Left lung (tissue), 10 donors: ENCODE results near the gene GHR. TPM values are rescaled to one million over a fixed set of nuclear protein-coding genes. Genes with fewer than 3 reads are reported as not detected.
"Not testable (repeated sequence)": the region's sequence is repeated elsewhere in the genome, so short reads cannot be mapped to it uniquely, and the experiment has no call there.

Source experiments
- ATAC-seq: fragments of 200-7000 bp; cut with Tn5 transposase; one replicate; pipeline ENCODE4 v1.9.1; 2020; ENCODE audit warnings: moderate library complexity
- DNase-seq, 4 donors: peaks; one replicate each; pipeline ENCODE4 v3.0.0-alpha.2; 2013 to 2020
- H3K27ac ChIP-seq, 2 donors: fragments of 200-600 bp; sonication (generic) in 1 of 2; one replicate each; pipeline versions ENCODE4 v1.5.0 to v1.8.0; 2020 to 2021
- H3K27me3 ChIP-seq, 2 donors: fragments of 200-600 bp; sonication (generic) in 1 of 2; one replicate each; pipeline versions ENCODE4 v1.5.0 to v1.8.0; 2020 to 2021
- H3K36me3 ChIP-seq, 2 donors: fragments of 200-600 bp; sonication (generic) in 1 of 2; one replicate each; pipeline versions ENCODE4 v1.5.0 to v1.8.0; 2020 to 2021
- H3K4me1 ChIP-seq, 2 donors: fragments of 200-600 bp; one replicate each; pipeline ENCODE4 v1.8.0; 2021
- H3K4me3 ChIP-seq, 2 donors: fragments of 200-600 bp; sonication (generic) in 1 of 2; one replicate each; pipeline versions ENCODE4 v1.5.0 to v1.8.0; 2020 to 2021; ENCODE audit warnings: mild to moderate bottlenecking in 1 of 2
- H3K9me3 ChIP-seq, 2 donors: fragments of 200-600 bp; sonication (generic) in 1 of 2; one replicate each; pipeline versions ENCODE4 v1.5.0 to v1.8.0; 2020 to 2021
- intact Hi-C, 2 donors: fragments of 100-400 bp; cut with DNase I; formaldehyde crosslinking; loops; one replicate each; pipeline versions ENCODE4 v1.11.2 to v1.14.2; 2022
- polyA plus RNA-seq, 6 donors: library from polyadenylated mRNA; unstranded; fragments of 120-200 nt; gene quantifications; one replicate each; pipeline ENCODE4 v1.2.1, GENCODE V29; 2013; ENCODE audit not compliant: insufficient read length in 6 of 6
- total RNA-seq, 2 donors: library from RNA; stranded (reverse); fragmentation: NEBNext Ultra II Directional; extraction: Animal tissue kit (Norgen Biotek cat#: 25700); gene quantifications; one replicate each; pipeline ENCODE4 v1.2.1, GENCODE V29; 2021
- TF ChIP-seq, protein P1 (sequence below), 2 donors: fragments of 200-600 bp; sonication (generic) in 1 of 2; IDR thresholded peaks; one replicate each; pipeline versions ENCODE4 v1.5.0 to v1.8.0; 2021; ENCODE audit warnings: antibody characterized with exemption in 2 of 2
- donor health status: DM: no; HTN: yes; CAD: no.
- donor health status: DM: no; HTN: no; CAD: no.

The GHR gene
- total and polyA plus RNA-seq, 8 donors: 5.7 to 30.5 (median 26.3) TPM

DNA sequence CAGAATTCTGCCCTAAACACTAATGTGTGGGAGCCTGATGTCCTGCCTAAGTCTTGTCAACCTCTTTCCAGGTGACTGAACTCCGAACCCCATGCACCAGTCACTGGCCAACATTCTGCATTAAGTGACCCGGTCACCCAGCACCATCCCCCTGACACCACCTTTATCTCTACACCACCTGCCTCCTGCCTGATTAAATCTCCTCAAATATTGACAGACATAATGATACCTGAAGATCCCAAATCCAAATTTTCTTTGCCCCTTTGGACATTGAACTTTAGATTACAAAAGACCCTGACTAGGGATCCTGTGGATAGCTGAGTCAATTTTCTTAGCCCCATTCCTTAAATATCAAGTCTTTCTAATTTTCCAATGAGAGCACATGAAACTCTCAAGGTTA lies 150.1 kb downstream of the GHR start:
- ATAC-seq (no peak), DNase-seq (no peak)
- Histone ChIP-seq H3K9me3 (no peaks in the 10 kb centered on the region), H3K4me1 (no peaks in the 10 kb centered on the region), H3K4me3 (no peak overlapping the region), H3K27me3 (no peaks in the 10 kb centered on the region), H3K36me3 (no peaks in the 10 kb centered on the region), H3K27ac (no peak overlapping the region)
- intact Hi-C loops: no loop called here
- TF ChIP-seq, protein P1, sequence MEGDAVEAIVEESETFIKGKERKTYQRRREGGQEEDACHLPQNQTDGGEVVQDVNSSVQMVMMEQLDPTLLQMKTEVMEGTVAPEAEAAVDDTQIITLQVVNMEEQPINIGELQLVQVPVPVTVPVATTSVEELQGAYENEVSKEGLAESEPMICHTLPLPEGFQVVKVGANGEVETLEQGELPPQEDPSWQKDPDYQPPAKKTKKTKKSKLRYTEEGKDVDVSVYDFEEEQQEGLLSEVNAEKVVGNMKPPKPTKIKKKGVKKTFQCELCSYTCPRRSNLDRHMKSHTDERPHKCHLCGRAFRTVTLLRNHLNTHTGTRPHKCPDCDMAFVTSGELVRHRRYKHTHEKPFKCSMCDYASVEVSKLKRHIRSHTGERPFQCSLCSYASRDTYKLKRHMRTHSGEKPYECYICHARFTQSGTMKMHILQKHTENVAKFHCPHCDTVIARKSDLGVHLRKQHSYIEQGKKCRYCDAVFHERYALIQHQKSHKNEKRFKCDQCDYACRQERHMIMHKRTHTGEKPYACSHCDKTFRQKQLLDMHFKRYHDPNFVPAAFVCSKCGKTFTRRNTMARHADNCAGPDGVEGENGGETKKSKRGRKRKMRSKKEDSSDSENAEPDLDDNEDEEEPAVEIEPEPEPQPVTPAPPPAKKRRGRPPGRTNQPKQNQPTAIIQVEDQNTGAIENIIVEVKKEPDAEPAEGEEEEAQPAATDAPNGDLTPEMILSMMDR (IDR thresholded peaks at IDR 0.05): no peak

DNA sequence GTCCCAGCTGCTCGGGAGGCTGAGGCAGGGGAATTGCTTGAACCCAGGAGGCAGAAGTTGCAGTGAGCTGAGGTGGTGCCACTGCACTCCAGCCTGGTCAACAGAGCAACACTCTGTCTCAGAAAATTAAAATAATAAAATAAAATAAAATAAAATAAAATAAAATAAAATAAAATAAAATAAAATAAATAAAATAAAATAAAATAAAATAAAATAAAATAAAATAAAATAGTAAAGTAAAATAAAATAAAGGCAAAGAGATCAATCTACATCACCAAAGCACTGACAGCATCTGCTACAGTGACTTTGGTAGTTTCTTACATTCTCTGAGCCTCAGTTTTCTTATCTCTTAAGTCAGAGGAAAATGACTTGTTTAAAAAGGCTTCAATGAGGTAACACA lies 152.7 kb downstream of the GHR start:
- H3K36me3 ChIP-seq, ATAC-seq, H3K27ac ChIP-seq, H3K9me3 ChIP-seq, H3K4me3 ChIP-seq, DNase-seq, intact Hi-C loops, H3K27me3 ChIP-seq, H3K4me1 ChIP-seq: not testable (repeated sequence)

DNA sequence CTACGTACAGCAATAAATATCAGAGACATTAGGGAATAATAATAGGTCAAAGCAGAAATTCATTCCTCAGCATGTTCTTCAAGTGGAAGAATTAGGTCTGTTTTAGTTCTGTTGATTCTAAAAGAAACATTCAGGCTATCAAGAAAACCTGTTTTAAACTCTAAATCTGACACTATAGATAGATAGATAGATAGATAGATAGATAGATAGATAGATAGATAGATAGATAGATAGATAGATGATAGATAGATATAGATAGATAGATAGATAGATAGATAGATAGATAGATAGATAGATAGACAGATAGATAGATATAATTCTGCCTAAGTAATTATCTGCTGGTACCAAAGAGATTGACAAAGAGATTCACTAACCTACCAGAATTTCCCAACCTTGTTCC lies 155.7 kb downstream of the GHR start:
- H3K36me3 ChIP-seq, ATAC-seq, H3K27me3 ChIP-seq, intact Hi-C loops, H3K9me3 ChIP-seq, H3K4me1 ChIP-seq, DNase-seq, H3K27ac ChIP-seq, H3K4me3 ChIP-seq: not testable (repeated sequence)

DNA sequence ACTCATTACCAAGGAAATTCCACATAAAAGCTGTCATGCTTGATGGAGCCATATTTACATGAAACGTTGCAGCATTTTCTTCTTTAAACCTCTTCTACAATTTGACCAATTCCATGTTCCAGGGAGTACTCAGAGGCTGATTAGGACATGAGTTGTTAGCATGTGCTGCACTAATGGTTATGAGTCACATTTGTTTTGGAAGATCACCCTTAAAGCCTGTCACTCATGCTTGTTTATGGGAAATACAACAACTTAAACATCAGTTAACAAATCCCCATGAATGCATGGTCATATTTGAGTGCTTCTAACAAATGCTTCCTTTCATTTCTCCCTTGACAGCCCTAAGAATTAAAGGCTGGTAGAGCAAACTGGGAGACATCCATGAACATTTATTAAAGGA lies 156.1 kb downstream of the GHR start:
- H3K4me1 ChIP-seq: no peaks in the 10 kb centered on the region
- no peaks in the 10 kb centered on the region for H3K36me3 ChIP-seq
- intact Hi-C loops: no loop called here
- DNase-seq (no peak), ATAC-seq (no peak)
- H3K27me3 ChIP-seq: no peaks in the 10 kb centered on the region
- peaks cover 0 to 1% of the 10 kb centered on the region in 2 donors for H3K9me3 ChIP-seq
- H3K4me3 ChIP-seq: no peak overlapping the region
- TF ChIP-seq, protein P1 (IDR thresholded peaks at IDR 0.05): no peak
- H3K27ac ChIP-seq: no peak overlapping the region

DNA sequence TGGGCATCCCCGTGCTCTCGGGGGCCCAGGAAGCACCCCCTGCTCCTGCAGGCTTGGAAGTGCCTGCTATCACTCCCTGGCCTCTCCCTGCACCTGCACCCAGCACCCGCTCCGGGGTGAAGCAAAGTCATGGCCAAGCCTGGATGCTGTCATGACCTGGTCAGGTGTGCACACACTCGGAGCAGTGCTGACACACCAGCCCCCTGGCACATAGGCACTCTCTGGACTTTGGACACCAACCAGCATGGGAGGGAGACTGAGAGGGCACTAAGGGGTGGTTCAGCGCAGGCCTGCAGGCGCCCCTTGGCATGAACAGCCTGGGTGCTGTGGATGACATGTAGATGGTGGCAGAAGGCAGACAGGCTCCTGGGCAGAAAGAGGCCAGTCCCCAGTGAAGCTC lies 158.6 kb downstream of the GHR start:
- Histone ChIP-seq H3K9me3 (peaks cover 0 to 1% of the 10 kb centered on the region in 2 donors), H3K36me3 (no peaks in the 10 kb centered on the region), H3K27me3 (no peaks in the 10 kb centered on the region), H3K27ac (no peak overlapping the region), H3K4me1 (no peaks in the 10 kb centered on the region), H3K4me3 (no peak overlapping the region)
- intact Hi-C loops: loop anchor here in 1 of 2 donors (5.0 kb wide), 1 partner anchor 160 kb away; the partner anchor contains the start of gene GHR
- ATAC-seq (no peak), DNase-seq (peak in 1 of 4 donors; percentile 54)
- TF ChIP-seq, protein P1 (IDR thresholded peaks at IDR 0.05): no peak

DNA sequence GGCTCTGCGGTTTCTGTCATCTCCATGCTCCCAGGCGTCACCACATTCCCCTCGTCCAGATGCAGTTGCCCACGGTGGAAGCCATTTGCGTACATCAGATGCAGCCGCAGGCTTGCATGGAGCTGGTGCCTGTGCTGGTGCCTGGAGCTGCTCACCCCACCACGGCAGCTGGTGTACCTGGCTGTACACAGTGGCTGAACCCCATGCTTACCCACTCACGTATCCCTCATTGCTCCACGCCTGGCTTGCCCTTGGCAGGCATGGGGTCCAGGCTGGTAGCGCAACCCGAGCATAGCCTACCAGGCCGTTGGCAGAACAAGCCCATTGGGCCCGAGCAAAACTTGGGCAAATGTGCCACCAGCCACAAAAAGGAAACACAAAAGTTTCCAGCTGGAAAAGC lies 159.5 kb downstream of the GHR start:
- peaks cover 0 to 1% of the 10 kb centered on the region in 2 donors for H3K9me3 ChIP-seq
- intact Hi-C loops: loop anchor here in 1 of 2 donors (5.0 kb wide), 1 partner anchor 160 kb away; the partner anchor contains the start of gene GHR
- TF ChIP-seq, protein P1 (IDR thresholded peaks at IDR 0.05): no peak
- peaks cover 3 to 5% of the 10 kb centered on the region in 2 donors for H3K4me1 ChIP-seq
- no peak overlapping the region for H3K27ac ChIP-seq
- no peaks in the 10 kb centered on the region for H3K36me3 ChIP-seq
- H3K27me3 ChIP-seq: no peaks in the 10 kb centered on the region
- H3K4me3 ChIP-seq: no peak overlapping the region
- DNase-seq (peak in 1 of 4 donors; percentile 57), ATAC-seq (no peak)
